Large intestine (tissue), 3 donors: Measurements from ENCODE around the gene ICA1L. TPM values are rescaled to one million over a fixed set of nuclear protein-coding genes. Genes with fewer than 3 reads are reported as not detected.

ENCODE experiments used
- DNase-seq, 2 donors: peaks; one replicate each; pipeline versions ENCODE4 v3.0.0 to v3.0.0-alpha.2; 2013
- H3K27ac ChIP-seq: one replicate; pipeline ENCODE4 v1.5.1; 2013; ENCODE audit warnings: low read length
- H3K27me3 ChIP-seq: 2 replicates; pipeline ENCODE4 v1.6.1; 2013; ENCODE audit warnings: low read length; ENCODE audit not compliant: control insufficient read depth, insufficient read depth
- H3K36me3 ChIP-seq: 2 replicates; pipeline ENCODE4 v1.6.1; 2013; ENCODE audit warnings: low read length; ENCODE audit not compliant: control insufficient read depth, insufficient read depth
- H3K4me1 ChIP-seq: one replicate; pipeline ENCODE4 v1.6.1; 2013; ENCODE audit warnings: low read length; ENCODE audit not compliant: control insufficient read depth, insufficient read depth
- H3K4me3 ChIP-seq: one replicate; pipeline ENCODE4 v1.5.1; 2013; ENCODE audit warnings: low read length
- H3K9me3 ChIP-seq: one replicate; pipeline ENCODE4 v1.6.1; 2013; ENCODE audit warnings: mild to moderate bottlenecking, low read depth, low read length, moderate library complexity; ENCODE audit not compliant: control insufficient read depth
- WGBS: methylation state at CpG from one replicate; pipeline ENCODE4 v1.1.5; 2013; ENCODE audit warnings: low lambda C conversion rate; ENCODE audit not compliant: insufficient coverage; 5-methylcytosine and 5-hydroxymethylcytosine counted together
- polyA plus RNA-seq: library from polyadenylated mRNA; unstranded; fragments of 120-200 nt; gene quantifications from one replicate; pipeline ENCODE4 v1.2.1, GENCODE V29; 2013

Gene ICA1L
- polyA plus RNA-seq, 1 donor = 10.7 TPM

DNA sequence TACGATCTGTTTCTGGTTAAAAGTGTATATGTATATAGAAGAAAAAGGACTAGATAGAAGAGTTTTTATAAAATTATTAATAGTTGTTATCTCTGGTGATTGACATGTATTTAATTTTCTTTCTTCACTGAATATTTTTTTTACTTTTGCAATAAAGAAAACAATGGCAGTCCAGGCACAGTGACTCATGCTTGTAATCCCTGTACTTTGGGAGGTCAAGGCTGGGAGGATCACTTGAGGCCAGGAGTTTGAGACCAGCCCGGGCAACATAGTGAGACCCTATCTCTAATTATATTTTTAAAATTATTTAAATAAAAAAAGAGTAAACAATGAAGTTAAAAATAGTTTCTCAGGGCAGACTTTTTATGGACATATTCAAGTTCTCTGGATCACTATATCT is 122.1 kb downstream of the ICA1L start:
- Histone ChIP-seq H3K36me3 (no peaks in the 10 kb centered on the region), H3K4me1 (no peaks in the 10 kb centered on the region), H3K9me3 (peaks cover 10% of the 10 kb centered on the region), H3K4me3 (no peak overlapping the region), H3K27ac (no peak overlapping the region), H3K27me3 (no peaks in the 10 kb centered on the region)
- WGBS = no CpG with 5 or more reads among the region's 2 CpGs
- no peak for DNase-seq

- Histone ChIP-seq H3K4me1 (no peaks in the 10 kb centered on the region), H3K36me3 (peaks cover 6% of the 10 kb centered on the region), H3K27ac (no peak overlapping the region), H3K9me3 (peaks cover 26% of the 10 kb centered on the region), H3K4me3 (no peak overlapping the region), H3K27me3 (no peaks in the 10 kb centered on the region)
- no CpG with 5 or more reads among the region's 1 CpG for WGBS
- no peak for DNase-seq
Measured at GRCh38 chr2:202743613-202744012, 128.0 kb downstream of the ICA1L start.

- no CpG with 5 or more reads among the region's 1 CpG for WGBS
- no peak for DNase-seq
- Histone ChIP-seq H3K36me3 (peaks cover 5% of the 10 kb centered on the region), H3K4me1 (no peaks in the 10 kb centered on the region), H3K9me3 (peaks cover 11% of the 10 kb centered on the region), H3K4me3 (no peak overlapping the region), H3K27me3 (no peaks in the 10 kb centered on the region), H3K27ac (no peak overlapping the region)
Measured at GRCh38 chr2:202736826-202737225, 134.7 kb downstream of the ICA1L start.

GRCh38 chr2:202726070-202726469 is 145.5 kb downstream of the ICA1L start:
- no peak for DNase-seq
- H3K36me3 ChIP-seq = peaks cover 7% of the 10 kb centered on the region
- no peaks in the 10 kb centered on the region for H3K27me3 ChIP-seq
- no peaks in the 10 kb centered on the region for H3K4me1 ChIP-seq
- WGBS = no CpG with 5 or more reads among the region's 3 CpGs
- no peaks in the 10 kb centered on the region for H3K9me3 ChIP-seq
- no peak overlapping the region for H3K27ac ChIP-seq
- H3K4me3 ChIP-seq = no peak overlapping the region

DNA sequence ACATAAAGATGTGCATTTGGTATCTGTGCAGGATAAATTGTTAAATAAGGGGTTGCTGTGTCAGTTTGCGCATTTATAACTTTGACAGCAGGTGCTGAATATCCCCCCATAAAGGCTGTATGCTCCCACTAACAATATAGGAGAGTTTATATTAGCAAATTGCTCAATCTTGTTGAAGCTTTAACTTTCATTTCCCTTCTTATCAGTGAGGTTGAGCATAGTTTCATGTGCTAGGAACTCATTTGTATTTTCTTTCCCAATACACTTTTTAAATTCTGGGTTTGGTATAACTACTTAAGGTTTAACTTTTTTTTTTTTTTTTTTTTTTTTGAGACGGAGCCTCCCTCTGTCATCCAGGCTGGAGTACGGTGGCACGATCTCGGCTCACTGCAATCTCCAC is 147.8 kb downstream of the ICA1L start:
- Histone ChIP-seq H3K27me3 (no peaks in the 10 kb centered on the region), H3K27ac (no peak overlapping the region), H3K4me3 (no peak overlapping the region), H3K36me3 (peaks cover 5% of the 10 kb centered on the region), H3K9me3 (no peaks in the 10 kb centered on the region), H3K4me1 (no peaks in the 10 kb centered on the region)
- no CpG with 5 or more reads among the region's 5 CpGs for WGBS
- DNase-seq = peak in 1 of 2 donors; percentile 38

Other genes starting within 250 kb of the ICA1L start
- gene FAM117B, start 236.8 kb downstream of the ICA1L start, polyA plus RNA-seq = 12.2 TPM
- gene WDR12, start 39.9 kb upstream of the ICA1L start, polyA plus RNA-seq = 90.8 TPM
- gene CARF, start 40.5 kb upstream of the ICA1L start, polyA plus RNA-seq = 10.4 TPM
- gene NBEAL1, start 143.1 kb upstream of the ICA1L start, polyA plus RNA-seq = 9.8 TPM